GM12801 (cell line): Measurements from ENCODE around the gene PADI4.

Source experiments
- CTCF ChIP-seq: IDR thresholded peaks from one replicate; pipeline ENCODE4 v1.5.1; 2011; ENCODE audit warnings: control low read depth; ENCODE audit not compliant: insufficient read length; ENCODE audit errors: extremely low read depth

PADI4 gene

GRCh38 chr1:17316704-17317103 lies 8.7 kb downstream of the PADI4 start:
- no peak for TF ChIP-seq CTCF

GRCh38 chr1:17318262-17318661 lies 10.3 kb downstream of the PADI4 start:
- no peak for TF ChIP-seq CTCF

GRCh38 chr1:17319561-17320350 lies 11.8 kb downstream of the PADI4 start:
- TF ChIP-seq CTCF, result no peak

- TF ChIP-seq CTCF, result no peak
Observed at GRCh38 chr1:17328855-17329254, 20.9 kb downstream of the PADI4 start.

GRCh38 chr1:17329610-17330009 lies 21.6 kb downstream of the PADI4 start:
- TF ChIP-seq CTCF, result no peak

- TF ChIP-seq CTCF, result no peak
Observed at GRCh38 chr1:17330856-17331255, 22.9 kb downstream of the PADI4 start.

- TF ChIP-seq CTCF, result no peak
Observed at GRCh38 chr1:17333081-17333480, 25.1 kb downstream of the PADI4 start.
